ENCODE data around the gene DCAF5. TPM values are rescaled to one million over a fixed set of nuclear protein-coding genes. Genes with fewer than 3 reads are reported as not detected.

Gene DCAF5
- total RNA-seq, 4 donors from 2014 or later, result 25.1 to 70.3 (median 42.7) TPM

DNA sequence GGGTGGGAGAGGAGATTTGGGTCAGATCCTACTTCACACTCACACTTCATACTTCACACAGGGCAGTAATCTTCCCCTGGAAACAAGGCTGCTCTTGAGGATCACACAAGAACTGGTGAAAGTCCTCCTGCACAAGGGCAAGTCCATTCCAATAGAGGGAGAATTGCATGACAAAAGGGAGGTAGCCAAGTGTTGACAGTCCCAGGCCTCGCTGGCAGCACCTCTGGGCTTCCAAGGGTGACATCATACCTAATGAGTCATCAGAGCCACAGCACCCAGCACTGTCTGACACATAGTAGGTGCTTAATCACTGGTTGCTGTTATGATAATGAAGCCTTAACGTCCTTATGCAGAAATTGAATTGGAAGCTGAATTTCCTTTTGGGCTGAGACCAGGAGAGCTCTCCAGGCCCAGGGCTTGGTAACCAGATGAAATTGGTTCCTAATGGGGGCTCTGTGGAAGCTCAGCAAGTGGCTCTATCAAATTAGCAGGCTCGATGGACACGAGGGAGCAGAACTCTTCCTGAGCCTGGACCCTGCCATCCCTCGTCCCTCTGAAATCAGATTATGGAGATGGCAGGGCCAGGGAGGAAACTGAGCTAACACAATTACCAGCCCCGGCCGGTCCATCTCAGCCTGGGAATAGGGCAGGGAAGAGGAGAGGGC lies 115.0 kb downstream of the DCAF5 start:
- no peak for DNase-seq
- Histone ChIP-seq H3K36me3 (no peaks in the 10 kb centered on the region), H3K27me3 (no peaks in the 10 kb centered on the region), H3K4me1 (peaks cover 0 to 14% (median 10%) of the 10 kb centered on the region in 4 donors), H3K27ac (peak overlapping the region in 3 of 4 donors; percentile 38 to 56 (median 54)), H3K4me3 (no peak overlapping the region), H3K9me3 (no peaks in the 10 kb centered on the region)
- intact Hi-C loops (cut with DNase I; ENCODE audit: low total_unique reads), result no loop called here
- whole genome bisulfite sequencing, 2 donors (ENCODE audit: low coverage in 1 of 2), result 50 to 71% methylated on average over 1 to 7 of the region's 7 CpGs
- in situ Hi-C loops (cut with MboI; ENCODE audit: low pct_ligation_motif_present in 1 of 4, low pct_unique_long_range_greater_than_20kb in 1 of 4, low sequenced_read_pairs in 3 of 4), result no loop called here
- TF ChIP-seq EP300 (IDR thresholded peaks at IDR 0.05; ENCODE audit: low read depth) (no peak), POLR2A (IDR thresholded peaks at IDR 0.05) (no peak), POLR2AphosphoS5 (IDR thresholded peaks at IDR 0.05) (no peak)
- TF ChIP-seq, protein P1, sequence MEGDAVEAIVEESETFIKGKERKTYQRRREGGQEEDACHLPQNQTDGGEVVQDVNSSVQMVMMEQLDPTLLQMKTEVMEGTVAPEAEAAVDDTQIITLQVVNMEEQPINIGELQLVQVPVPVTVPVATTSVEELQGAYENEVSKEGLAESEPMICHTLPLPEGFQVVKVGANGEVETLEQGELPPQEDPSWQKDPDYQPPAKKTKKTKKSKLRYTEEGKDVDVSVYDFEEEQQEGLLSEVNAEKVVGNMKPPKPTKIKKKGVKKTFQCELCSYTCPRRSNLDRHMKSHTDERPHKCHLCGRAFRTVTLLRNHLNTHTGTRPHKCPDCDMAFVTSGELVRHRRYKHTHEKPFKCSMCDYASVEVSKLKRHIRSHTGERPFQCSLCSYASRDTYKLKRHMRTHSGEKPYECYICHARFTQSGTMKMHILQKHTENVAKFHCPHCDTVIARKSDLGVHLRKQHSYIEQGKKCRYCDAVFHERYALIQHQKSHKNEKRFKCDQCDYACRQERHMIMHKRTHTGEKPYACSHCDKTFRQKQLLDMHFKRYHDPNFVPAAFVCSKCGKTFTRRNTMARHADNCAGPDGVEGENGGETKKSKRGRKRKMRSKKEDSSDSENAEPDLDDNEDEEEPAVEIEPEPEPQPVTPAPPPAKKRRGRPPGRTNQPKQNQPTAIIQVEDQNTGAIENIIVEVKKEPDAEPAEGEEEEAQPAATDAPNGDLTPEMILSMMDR (IDR thresholded peaks at IDR 0.05), result no peak

DNA sequence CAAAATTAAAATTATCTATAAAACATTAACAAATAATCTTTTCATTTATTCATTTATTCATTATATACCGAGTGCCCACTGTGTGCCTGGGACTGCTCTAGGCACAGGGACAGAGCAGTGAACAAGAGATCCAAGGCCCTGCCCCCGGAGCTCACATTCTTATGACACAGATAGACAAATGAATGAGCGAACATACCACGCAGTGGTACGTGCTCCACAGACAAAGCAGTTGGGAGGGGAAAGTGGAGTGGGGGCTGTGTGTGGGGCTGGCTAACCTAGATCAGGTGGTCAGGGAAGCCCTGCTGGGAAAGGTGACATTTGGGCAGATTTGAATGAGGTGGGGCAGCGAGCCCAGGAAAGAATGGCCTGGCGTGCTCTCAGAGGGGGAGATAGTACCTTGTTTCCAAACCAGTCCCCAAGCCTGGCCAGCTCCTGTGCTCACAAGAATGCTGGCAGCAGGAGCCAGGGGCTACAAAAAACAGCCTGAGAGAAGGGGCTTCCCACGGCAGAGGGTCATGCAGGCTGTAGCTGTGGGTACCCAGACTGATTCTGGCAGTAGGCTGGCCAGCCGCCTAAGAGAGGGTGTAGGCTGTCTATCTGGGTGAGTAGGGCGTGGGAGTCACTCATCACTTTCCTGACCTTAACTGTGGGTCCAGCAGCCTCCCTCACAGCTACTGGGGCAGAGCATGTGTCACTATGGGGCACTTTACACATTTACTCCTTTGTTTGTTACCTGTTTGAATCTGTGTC lies 116.0 kb downstream of the DCAF5 start:
- in situ Hi-C loops (cut with MboI; ENCODE audit: low pct_ligation_motif_present in 1 of 4, low pct_unique_long_range_greater_than_20kb in 1 of 4, low sequenced_read_pairs in 3 of 4) (no loop called here), intact Hi-C loops (cut with DNase I; ENCODE audit: low total_unique reads) (no loop called here)
- no peak for DNase-seq
- TF ChIP-seq EP300 (IDR thresholded peaks at IDR 0.05; ENCODE audit: low read depth) (no peak), POLR2A (IDR thresholded peaks at IDR 0.05) (no peak), POLR2AphosphoS5 (IDR thresholded peaks at IDR 0.05) (no peak)
- TF ChIP-seq, protein P1 (IDR thresholded peaks at IDR 0.05), result no peak
- H3K9me3 ChIP-seq, result no peaks in the 10 kb centered on the region
- no peak overlapping the region for H3K27ac ChIP-seq
- no peaks in the 10 kb centered on the region for H3K36me3 ChIP-seq
- H3K4me3 ChIP-seq, result no peak overlapping the region
- H3K27me3 ChIP-seq, result no peaks in the 10 kb centered on the region
- 93 to 96% methylated on average over 7 to 10 of the region's 10 CpGs for WGBS, 2 donors (ENCODE audit: low coverage in 1 of 2)
- H3K4me1 ChIP-seq, result peaks cover 0 to 5% (median 3%) of the 10 kb centered on the region in 4 donors

DNA sequence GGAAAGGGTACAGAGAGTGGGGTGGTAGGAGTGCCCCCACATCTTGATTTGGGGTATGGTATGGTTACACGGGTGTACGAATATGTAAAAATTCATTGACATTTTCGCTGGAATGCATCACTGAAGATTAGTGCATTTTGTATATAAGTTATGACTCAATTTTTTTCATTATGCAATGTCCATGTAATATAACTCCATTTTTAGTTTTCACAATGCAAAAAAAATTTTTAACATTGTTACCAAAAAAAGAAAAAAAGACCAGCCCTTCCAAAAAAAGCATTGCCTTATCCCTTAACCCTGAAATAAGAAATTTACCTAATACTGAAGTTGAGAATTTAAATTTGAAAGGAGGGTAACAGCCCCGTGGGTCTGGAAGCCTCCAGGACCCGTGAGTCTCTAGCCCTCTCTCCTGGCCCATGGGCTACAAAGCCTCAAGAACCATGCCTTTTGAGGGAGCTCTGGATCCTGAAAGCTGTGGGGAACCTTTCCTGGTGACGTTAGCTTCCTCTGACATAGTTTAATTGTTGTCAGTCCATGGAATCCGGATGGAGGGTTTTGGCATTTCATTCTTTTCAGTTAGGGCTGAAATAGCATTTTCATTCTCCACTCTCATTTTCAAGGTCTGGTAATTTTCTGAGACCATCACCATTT lies 118.2 kb downstream of the DCAF5 start:
- intact Hi-C loops (cut with DNase I; ENCODE audit: low total_unique reads), result no loop called here
- 77 to 87% methylated on average over 5 to 7 of the region's 7 CpGs for WGBS, 2 donors (ENCODE audit: low coverage in 1 of 2)

More for the DNA sequence above, 118.2 kb downstream of the DCAF5 start:
- no peak for DNase-seq
- TF ChIP-seq POLR2A (IDR thresholded peaks at IDR 0.05) (no peak), POLR2AphosphoS5 (IDR thresholded peaks at IDR 0.05) (no peak), EP300 (IDR thresholded peaks at IDR 0.05; ENCODE audit: low read depth) (no peak)
- TF ChIP-seq, protein P1 (IDR thresholded peaks at IDR 0.05), result no peak
- Histone ChIP-seq H3K27ac (no peak overlapping the region), H3K4me1 (peaks cover 0 to 5% (median 3%) of the 10 kb centered on the region in 4 donors), H3K27me3 (no peaks in the 10 kb centered on the region), H3K9me3 (no peaks in the 10 kb centered on the region), H3K4me3 (no peak overlapping the region), H3K36me3 (no peaks in the 10 kb centered on the region)
- in situ Hi-C loops (cut with MboI; ENCODE audit: low pct_ligation_motif_present in 1 of 4, low pct_unique_long_range_greater_than_20kb in 1 of 4, low sequenced_read_pairs in 3 of 4), result no loop called here

All from transverse colon (tissue), 4 donors.